Measurements from ENCODE around the gene MYMK. TPM values are rescaled to one million over a fixed set of nuclear protein-coding genes. Genes with fewer than 3 reads are reported as not detected.
A peak's percentile ranks its signal among the peaks of the same experiment; 100 is the strongest.

The MYMK gene
- total RNA-seq, 1 experiment from 2014 or later: not detected

DNA sequence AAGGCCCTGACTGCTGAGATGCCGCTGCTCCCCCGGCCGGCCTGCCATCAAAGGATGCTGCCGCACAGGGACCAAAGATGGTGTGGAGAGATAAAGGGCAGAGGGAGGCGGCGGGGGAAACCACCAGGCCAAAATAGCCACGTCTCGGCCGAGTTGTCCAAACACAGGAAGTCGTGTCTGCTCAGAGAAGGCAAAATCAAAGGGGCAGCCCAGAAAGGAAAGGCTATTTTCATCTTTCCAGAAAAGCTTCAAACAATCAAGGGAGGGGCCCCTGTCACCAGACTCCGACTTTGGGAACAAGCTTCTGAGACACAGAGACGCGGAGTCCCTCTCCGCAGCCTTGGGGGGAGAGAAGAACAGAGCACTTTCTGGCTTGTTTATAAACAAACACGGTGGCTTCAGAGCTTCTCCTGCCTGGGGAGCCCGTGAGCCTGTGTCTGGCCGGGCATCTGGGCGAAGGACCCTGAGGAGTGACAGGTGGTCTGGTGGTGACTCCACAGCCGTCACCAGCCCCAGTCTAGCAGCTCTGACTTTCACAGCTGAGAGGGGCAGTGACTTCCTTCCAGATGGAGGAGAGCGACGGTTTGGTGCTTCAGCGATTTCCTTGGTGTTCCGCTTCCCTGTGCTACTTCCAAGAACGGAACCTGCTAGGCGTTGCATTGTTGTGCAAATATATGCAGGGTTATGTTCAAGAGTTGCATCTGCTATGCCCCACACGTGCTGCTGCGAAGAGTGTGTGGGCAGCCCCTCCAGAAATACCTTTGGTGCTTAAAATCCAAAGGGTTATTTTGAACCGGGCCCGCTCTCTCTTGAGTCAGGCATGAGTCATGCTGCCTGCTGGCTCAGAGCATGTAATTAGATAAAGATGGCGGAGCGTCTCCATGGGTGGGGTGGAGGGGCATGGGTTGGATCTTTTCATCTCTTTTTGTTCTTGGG is 33.7 kb upstream of the MYMK start:
- peak; percentile 95 for DNase-seq (ENCODE audit: low read depth)

DNA sequence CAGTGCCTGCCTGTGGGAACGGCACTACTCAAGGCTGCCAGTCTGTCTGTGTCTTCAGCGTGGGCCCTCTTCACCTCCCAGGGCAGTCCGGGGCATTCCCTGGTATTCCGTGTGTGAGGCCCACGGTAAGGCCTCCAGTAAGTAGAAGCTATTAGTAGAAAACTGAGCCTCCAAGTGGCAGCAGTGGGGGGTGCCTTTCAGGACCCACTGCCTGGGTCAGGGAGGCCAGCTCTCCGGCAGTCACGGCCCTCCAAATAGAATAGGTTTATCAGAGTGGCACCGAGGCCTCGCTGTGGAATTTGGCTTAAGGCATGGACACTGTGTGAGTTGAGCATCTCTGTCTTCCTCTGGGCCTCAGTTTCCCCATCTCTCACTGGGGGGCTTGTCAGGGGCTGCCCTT is 32.8 kb upstream of the MYMK start:
- DNase-seq (ENCODE audit: low read depth): no peak

DNA sequence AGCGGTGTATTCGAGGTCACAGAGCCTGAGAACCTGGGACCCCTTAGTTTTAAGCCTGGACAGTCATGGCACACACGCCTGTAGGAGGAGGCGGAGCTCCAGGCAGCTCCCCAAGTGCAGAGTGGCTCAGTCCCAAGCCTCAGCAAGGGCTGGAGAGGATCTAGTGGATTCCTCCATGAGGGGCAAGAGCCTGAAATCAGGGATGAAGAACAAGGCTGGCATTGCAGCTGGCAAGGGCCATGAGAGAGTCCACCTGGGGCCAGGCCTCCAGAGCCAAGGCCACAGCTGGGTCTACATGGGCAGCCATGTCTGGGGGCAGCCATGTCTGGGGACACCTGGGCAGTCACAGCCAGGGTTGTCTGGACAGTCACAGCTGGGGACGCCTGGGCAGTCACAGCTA is 31.6 kb upstream of the MYMK start:
- no peak for DNase-seq (ENCODE audit: low read depth)

DNA sequence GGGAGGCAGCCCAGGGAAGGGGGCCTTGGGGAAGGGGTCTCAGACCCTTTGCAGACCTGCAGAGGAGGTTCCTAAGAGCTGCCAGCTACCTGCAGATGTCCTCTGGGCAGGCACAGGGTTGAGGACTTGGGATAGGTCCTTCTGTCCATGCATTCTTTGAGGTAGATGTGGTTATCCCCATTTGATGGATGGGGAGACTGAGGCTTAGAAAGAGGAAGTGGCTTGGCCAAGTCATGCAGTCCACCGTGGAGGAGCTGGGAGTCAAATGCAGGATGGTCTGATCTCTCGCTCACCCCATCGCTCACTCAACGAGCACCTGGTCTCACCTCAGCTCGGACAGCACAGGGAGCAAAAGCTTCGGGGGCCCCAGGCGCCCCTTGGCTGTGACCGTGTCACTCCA is 30.0 kb upstream of the MYMK start:
- no peak for DNase-seq (ENCODE audit: low read depth)

DNA sequence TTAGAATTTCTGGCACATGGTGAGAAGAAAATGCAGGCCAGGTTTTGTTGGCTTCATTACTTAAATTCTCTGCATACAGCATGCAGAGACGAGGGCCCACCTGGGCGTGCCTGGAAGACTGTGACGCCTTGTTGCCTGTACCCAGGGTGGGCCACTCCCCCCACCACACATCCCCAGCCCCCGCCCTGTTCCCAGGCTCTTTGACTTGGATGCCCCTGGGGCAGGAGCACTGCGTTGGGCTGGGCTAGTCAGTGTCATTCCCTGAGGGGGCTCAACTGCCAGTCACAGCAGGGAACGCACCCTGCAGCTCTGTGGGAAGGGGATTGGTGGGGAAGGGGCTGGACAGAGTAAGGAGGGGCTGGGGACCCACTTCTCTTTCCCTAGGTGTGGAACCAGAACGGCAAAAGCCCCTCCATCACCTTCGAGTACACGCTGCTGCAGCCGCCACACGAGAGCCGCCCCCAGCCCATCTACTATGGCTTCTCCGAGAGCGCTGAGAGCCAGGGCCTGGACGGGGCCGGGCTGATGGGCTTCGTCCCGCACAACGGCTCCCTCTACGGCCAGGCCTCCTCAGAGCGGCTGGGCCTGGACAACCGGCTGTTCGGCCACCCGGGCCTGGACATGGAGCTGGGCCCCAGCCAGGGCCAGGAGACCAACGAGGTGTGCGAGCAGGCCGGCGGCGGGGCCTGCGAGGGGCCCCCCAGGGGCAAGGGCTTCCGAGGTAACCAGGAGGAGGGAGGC is 29.4 kb upstream of the MYMK start:
- DNase-seq (ENCODE audit: low read depth): no peak

DNA sequence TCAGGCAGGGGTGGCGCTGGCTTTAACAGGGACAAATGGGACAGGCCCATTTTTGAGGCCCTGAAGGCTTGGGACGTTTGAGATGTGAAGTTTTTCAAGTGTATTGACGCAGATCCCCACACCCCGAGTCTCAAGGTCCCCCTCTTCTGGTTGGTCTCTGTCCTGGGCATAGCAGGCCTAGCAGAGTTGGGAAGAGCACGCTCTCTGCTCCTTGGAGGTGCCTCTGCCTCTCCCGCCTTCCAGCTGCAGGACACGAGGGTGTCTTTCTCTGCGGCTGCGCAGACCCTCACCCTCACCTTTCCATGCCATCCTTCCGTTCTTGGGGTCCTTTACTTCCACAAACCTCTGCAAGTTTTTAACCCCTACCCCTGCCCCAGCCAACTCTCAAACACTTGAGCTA is 28.4 kb upstream of the MYMK start:
- no peak for DNase-seq (ENCODE audit: low read depth)

DNA sequence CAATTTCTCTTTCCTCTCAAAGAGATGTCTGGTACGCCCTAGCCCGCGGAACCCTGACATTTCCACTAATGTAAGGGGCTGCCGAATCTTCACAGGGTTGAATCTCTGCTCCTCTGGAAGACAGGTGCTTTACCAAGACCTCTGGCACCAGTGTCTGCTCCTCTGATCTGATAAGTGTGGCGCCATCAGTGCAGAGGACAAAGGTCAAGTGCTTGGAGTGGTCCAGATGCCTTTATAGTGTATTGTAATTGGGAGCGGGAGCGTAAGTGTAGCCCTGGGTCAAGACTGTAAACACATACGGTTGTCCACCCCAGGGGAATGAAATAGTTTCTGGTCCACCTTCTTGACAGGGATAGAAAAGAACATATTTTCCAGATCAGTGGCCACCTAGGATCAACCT is 27.5 kb upstream of the MYMK start:
- DNase-seq (ENCODE audit: low read depth): no peak

DNA sequence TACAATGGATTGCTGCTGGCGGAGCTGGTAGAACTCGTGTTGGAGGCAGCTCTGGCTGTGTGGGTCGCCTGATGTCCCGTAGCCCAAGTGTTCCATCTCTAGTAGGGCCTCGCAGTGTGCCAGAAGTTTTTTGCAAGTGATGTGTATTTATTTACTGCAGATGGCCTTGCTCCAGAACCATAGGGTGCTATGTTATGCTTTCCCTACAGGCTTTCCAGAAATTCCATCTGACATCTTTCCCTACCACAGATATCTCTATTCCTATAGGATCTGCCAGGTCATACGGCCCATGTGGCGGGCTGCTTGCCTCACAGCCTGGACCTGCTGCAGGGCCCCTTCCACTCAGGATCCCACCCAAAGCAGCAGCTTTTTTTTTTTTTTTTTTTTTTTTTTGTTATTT is 26.7 kb upstream of the MYMK start:
- DNase-seq (ENCODE audit: low read depth): no peak

DNA sequence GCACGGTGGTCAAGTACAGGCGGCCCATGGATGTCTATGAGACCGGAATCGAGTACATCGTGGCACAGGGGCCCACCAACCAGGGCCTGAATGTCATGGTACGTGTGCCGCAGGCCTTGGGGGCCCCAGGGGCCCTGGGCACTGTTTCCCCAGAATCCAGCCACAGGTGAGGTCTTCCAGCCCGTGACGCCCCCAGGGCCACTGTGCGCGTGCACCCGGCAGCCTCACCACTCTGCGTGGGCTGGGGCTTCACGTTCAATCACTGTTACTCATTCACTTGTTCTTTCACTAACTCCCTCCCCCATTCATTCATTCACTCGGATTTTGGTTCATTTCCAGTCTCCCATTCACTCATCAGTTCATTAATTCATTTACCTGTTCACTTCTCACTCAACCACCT is 22.4 kb upstream of the MYMK start:
- no peak for DNase-seq (ENCODE audit: low read depth)

DNA sequence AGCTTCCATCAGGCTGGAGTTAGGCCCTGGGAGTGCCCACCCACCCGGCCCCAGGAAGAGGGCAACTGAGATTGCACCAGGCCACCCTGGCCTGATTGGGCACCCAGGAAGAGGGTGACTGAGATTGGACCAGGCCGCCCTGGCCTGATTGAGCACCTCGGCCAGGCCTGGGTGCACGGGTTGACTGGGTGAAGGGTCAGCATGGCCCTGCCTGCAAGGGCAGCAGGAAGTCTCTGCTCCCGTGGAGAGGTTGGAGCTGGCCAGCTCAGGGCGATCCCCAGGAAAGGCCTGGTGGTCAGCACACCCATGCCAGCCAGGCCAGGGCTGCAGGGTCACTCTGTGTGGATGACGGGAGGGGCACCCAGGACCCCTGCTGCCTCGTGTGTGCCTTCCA is 21.5 kb upstream of the MYMK start:
- DNase-seq (ENCODE audit: low read depth): no peak

DNA sequence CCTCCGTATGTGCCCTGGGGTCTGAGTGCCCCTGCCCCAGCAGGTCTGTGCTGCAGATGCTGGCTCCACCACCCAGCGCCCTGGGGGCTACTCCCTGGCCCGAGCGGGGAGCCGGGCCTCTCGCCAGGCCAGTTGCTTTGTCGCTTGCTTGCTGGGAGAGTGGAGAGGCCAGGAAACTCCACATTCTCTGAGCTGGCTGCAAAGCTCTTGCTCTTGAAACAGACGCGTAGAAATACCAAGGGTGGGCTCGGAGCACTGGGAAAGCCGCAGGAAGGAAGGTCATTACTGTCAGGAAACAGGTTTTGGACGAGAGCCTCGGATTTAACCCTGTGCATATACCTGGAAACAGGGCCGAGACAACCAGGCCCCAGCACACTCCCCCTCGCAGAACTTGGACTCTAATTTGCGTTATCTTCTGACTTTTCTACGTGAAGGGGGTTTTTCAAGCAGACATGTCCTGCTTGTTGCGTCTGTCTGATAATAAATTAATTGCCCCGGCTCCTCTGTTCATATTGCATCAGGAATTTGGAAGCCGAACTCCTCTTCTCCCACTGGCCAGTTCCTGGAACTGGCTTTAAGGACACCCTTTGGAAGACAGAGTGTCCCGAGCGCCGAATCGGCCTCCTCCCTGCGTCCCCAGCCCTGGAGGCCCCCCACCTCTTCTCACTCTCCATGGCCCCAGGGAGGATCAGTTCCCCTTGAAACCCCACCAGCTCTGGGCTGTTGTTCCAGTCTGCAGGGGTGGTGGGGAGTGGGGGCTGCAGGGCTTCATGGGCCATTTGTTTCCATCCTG is 20.9 kb upstream of the MYMK start:
- no peak for DNase-seq (ENCODE audit: low read depth)

DNA sequence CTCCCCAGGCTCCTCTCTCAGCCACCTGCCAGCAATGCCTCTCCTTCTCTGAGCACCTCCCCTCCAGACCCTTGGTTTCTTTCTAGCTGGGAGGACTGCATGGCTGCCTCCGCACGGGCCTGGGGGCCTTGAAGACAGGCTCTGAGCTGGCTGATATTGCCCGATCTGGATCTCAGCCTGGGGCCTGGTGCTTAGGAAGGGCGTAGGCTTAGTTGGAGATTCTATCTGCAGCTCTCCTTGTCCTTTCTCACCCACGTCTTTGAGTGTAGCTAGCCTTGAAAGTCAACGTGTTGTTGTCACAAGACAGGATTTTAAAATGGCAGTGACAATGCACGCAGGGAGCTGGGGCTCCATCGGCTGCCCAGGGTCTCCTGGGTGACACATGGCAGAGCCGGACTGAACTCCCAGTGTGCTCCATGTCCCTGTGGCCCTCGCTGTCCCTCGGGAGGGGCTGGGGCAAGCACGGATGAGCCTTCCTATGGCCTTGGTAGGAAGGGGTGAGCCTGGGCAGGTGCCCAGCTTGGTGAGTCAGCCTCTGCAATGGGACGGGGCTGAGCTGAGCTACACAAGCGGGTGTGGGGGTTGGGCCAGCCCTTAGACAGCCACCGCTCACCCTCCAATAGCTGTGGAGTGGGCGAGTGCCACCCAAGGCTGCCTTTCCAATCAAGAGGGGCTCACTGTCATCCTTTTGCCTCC is 19.2 kb upstream of the MYMK start:
- DNase-seq (ENCODE audit: low read depth): no peak

DNA sequence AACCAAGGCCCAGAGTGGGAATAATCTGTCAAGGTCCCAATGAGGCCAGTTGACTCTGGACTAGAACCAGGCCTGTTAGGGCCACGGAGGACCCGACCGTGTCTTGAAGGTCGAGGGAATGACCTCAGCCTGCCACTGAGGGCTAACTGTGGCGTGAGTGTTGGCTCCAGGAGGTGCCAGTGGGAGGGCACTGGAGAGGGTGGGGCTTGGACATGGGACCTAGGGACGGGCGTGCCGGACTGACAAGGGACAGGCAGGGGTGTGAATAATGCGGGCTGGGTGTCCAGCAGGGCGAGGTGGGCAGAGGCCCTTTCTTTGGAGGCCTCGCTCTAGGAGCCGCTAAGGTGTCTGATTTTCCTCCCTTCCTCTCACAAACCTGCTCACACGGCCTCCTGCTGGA is 17.2 kb upstream of the MYMK start:
- DNase-seq (ENCODE audit: low read depth): no peak

DNA sequence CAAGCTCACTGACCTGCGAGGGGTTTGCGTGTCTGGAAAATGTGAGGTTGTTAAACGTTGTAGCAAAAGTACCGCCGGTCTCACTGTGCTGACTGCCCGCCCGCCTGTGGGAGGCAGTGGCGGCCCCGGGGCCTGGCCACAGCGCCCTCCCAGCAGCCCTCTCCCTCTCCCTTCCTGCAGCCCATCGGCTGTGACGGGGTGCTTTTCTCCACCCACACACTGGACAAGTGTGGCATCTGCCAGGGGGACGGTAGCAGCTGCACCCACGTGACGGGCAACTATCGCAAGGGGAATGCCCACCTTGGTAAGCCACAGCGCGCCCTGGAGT is 15.9 kb upstream of the MYMK start:
- DNase-seq (ENCODE audit: low read depth): no peak

DNA sequence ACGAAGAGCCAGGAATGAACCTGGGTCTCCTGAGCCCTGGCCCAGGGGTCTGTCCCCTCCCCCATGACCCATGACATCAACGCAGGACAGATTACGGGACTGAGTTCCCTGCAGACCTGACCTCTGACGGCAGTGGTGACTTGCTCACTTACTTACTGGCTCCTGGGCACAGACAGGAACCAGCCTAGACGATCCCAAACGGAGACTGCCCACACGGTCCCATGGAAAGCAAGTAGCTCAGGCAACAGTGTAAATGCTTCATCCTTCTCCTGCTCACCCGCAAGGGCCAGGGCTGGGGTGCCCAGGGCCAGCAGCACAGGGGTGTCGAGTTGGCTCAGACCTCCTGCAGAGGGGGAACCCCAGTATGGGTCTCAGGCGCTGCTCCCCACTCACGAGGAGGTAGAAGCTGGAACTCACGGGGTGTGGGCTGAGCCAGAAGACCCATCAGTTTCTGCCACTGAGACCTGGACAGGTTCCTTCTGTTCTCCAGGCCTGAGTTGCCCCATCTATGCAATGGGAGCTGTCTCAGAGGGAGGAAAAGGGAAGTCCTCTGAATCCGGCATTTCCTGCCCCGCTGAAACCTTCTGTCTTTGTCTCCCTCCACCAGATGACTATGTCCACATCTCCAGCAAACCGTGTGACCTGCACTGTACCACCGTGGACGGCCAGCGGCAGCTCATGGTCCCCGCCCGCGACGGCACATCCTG is 15.4 kb upstream of the MYMK start:
- no peak for DNase-seq (ENCODE audit: low read depth)

DNA sequence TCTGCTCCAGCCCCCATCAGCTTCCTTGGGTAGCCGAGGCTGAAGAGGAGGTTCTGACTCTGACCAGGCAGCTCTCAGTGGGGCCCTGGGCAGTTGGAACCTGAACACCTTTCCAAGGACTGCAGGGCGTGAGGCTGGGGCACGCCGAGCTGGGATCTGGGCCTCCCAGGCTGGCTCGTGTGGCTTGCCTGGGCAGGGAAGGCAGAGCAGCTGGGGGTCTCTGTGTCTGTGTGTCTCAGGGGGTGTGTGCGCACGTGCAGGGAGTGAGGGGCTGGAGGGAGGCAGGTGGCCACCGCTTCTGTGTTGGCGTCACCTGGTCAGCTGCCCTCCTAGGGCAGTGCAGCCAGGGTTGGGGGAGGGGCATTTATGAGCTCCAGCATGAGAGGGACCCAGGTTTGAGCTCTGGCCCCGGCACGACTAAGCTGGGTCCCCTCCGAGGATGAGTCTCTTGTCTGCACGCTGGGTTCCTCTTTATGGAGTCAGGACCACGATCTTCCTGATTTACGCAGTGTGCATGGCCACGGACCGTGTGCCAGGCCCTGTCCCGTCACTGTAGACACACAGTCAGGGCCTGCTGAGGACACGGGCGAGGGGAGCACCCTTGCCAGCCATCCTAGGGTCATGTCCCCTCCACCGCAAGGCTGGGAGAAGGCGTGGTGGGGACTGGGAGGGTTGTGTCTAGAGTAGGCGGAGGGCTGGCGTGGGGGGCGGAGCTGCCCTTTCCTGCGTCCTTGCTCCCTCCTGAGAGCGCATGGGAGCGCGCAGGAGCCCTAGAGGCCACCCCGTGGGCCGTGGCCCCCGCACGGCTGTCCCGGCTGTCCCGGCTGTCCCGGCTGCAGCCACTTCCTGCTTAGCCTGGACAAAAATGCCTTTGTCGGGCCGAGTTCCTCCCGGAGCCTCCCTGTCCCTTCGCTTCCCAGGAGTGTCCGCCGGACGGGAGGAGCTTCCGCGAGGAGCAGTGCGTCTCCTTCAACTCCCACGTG is 14.4 kb upstream of the MYMK start:
- DNase-seq (ENCODE audit: low read depth): no peak

DNA sequence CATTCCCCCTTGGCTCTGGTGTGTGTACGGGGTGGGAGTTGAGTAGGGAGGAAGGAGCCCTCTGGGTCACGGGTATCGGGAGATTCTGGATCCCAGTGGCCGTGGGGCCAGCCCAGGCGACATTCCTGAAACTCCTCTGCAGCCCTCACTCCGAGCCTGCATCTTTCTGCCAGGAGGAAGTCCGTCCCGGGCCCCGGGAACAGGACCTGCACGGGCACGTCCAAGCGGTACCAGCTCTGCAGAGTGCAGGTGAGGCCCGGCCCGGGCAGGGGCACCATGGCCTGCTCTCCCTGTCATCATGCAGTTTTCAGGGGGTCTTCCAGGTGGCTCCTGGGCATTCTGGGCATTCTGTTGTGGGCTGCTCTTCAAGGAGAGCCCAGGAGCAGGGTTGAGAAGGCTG is 13.4 kb upstream of the MYMK start:
- DNase-seq (ENCODE audit: low read depth): no peak

DNA sequence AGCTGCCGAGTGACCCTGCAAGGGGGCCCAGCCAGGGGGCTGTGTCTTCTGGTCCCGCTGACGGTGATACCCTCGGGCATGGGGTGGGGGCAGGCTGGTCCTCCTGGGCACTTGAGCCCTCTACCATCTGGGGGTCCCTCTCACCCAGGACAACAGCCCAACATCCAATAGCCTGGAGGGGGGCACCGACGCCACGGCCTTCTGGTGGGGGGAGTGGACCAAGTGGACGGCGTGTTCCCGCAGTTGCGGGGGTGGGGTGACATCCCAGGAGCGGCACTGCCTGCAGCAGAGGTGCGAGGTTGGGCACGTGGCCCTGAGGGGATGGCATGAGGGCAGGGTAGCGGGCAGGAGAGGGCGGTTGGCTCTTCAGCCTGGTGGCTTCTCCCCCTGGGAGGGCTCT is 12.5 kb upstream of the MYMK start:
- DNase-seq (ENCODE audit: low read depth): no peak

DNA sequence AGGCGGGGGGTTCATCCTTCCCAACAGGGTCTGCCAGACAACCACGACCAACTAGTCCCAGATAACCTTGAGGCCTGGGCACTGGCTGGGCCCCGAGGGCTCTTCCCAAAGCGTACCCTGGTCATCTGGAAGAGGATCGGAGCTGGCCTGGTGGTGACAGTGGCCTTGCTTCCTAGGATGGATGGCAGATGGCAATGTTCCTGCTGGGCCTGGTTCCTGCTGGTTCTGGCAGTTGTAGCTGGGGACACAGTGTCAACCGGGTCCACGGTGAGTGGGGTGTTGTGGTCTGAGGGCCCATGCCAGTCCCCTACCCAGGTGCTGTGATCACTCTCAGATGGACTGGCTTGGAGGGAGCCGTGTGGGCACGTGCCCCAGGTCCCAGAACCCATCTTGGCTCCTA is 11.8 kb upstream of the MYMK start:
- no peak for DNase-seq (ENCODE audit: low read depth)

DNA sequence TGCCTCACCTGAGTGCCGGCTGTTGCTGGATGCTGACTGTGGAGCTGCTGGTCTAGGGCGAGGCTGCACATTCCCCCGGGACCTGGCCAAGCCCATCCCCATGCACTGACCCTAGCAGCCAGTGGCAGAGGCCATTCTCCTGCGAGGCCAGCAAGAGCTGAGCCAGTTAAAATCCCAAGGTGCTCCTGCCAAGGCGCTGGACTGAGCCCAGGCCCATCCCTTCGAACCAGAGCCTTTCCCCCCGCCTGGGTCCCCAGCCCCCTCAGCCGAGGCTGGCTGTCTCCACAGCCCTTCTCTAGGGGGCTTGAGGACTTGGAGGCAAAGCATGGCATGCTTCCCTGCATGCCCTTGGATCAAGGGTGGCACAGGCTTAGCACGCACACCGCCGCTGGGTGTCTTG is 11.3 kb upstream of the MYMK start:
- no peak for DNase-seq (ENCODE audit: low read depth)
